Endothelial cell (in vitro differentiated cells): ENCODE measurements around the gene TADA2A. TPM values are rescaled to one million over a fixed set of nuclear protein-coding genes. Genes with fewer than 3 reads are reported as not detected.

ENCODE experiments used
- DNase-seq: peaks from one replicate; pipeline ENCODE4 v3.0.0; 2021; ENCODE audit warnings: low spot score
- H3K27ac Mint-ChIP-seq: one replicate; pipeline ENCODE4 v1.8.0; 2021; ENCODE audit warnings: mixed read lengths, inconsistent platforms; ENCODE audit not compliant: unreplicated experiment
- H3K27me3 Mint-ChIP-seq: one replicate; pipeline ENCODE4 v1.8.0; 2021; ENCODE audit warnings: mild to moderate bottlenecking, moderate library complexity, mixed read lengths, inconsistent platforms; ENCODE audit not compliant: unreplicated experiment
- H3K36me3 Mint-ChIP-seq: one replicate; pipeline ENCODE4 v1.8.0; 2021; ENCODE audit warnings: mild to moderate bottlenecking, low read depth, mixed read lengths, inconsistent platforms; ENCODE audit not compliant: unreplicated experiment
- H3K4me1 Mint-ChIP-seq: one replicate; pipeline ENCODE4 v1.8.0; 2021; ENCODE audit warnings: mild to moderate bottlenecking, mixed read lengths, inconsistent platforms; ENCODE audit not compliant: unreplicated experiment
- H3K4me3 Mint-ChIP-seq: one replicate; pipeline ENCODE4 v1.8.0; 2021; ENCODE audit warnings: mild to moderate bottlenecking, mixed read lengths, inconsistent platforms; ENCODE audit not compliant: unreplicated experiment
- H3K9me3 Mint-ChIP-seq: one replicate; pipeline ENCODE4 v1.8.0; 2021; ENCODE audit warnings: mixed read lengths, inconsistent platforms; ENCODE audit not compliant: unreplicated experiment
- CTCF ChIP-seq: fragments of 200-600 bp; sonication (generic); IDR thresholded peaks from one replicate; pipeline ENCODE4 v1.5.0; 2021; ENCODE audit warnings: antibody characterized with exemption; ENCODE audit not compliant: unreplicated experiment
- total RNA-seq: library from RNA; stranded (reverse); fragmentation: NEBNext Ultra II Directional; extraction: Animal tissue kit (Norgen Biotek cat#: 25700); gene quantifications from one replicate; pipeline ENCODE4 v1.2.1, GENCODE V29; 2021; ENCODE audit not compliant: unreplicated experiment

TADA2A gene
- total RNA-seq, 1 donor from 2014 or later, result 24.7 TPM

GRCh38 chr17:37388266-37388665 is 18.4 kb upstream of the TADA2A start:
- Mint-ChIP-seq H3K4me1 (no peaks in the 10 kb centered on the region), H3K36me3 (no peaks in the 10 kb centered on the region), H3K4me3 (no peak overlapping the region), H3K27me3 (peaks cover 2% of the 10 kb centered on the region), H3K27ac (no peak overlapping the region), H3K9me3 (no peaks in the 10 kb centered on the region)
- DNase-seq, result no peak
- TF ChIP-seq CTCF, result no peak

GRCh38 chr17:37389160-37389559 is 17.5 kb upstream of the TADA2A start:
- Mint-ChIP-seq H3K4me3 (no peak overlapping the region), H3K27ac (no peak overlapping the region), H3K36me3 (no peaks in the 10 kb centered on the region), H3K27me3 (peaks cover 2% of the 10 kb centered on the region), H3K4me1 (no peaks in the 10 kb centered on the region), H3K9me3 (no peaks in the 10 kb centered on the region)
- DNase-seq, result no peak
- TF ChIP-seq CTCF, result no peak

GRCh38 chr17:37391146-37391545 is 15.5 kb upstream of the TADA2A start:
- DNase-seq, result no peak
- no peak for TF ChIP-seq CTCF
- Mint-ChIP-seq H3K27me3 (peaks cover 2% of the 10 kb centered on the region), H3K9me3 (no peaks in the 10 kb centered on the region), H3K4me3 (no peak overlapping the region), H3K27ac (no peak overlapping the region), H3K36me3 (no peaks in the 10 kb centered on the region), H3K4me1 (no peaks in the 10 kb centered on the region)

- H3K27ac Mint-ChIP-seq, result no peak overlapping the region
- TF ChIP-seq CTCF, result no peak
- H3K4me1 Mint-ChIP-seq, result no peaks in the 10 kb centered on the region
- H3K27me3 Mint-ChIP-seq, result peaks cover 2% of the 10 kb centered on the region
- no peak for DNase-seq
- no peaks in the 10 kb centered on the region for H3K9me3 Mint-ChIP-seq
- H3K4me3 Mint-ChIP-seq, result no peak overlapping the region
- no peaks in the 10 kb centered on the region for H3K36me3 Mint-ChIP-seq
These were observed 14.6 kb upstream of the TADA2A start for GRCh38 chr17:37392024-37392590.

- TF ChIP-seq CTCF, result no peak
- H3K36me3 Mint-ChIP-seq, result no peaks in the 10 kb centered on the region
- no peaks in the 10 kb centered on the region for H3K9me3 Mint-ChIP-seq
- H3K27me3 Mint-ChIP-seq, result peaks cover 2% of the 10 kb centered on the region
- no peak overlapping the region for H3K27ac Mint-ChIP-seq
- no peaks in the 10 kb centered on the region for H3K4me1 Mint-ChIP-seq
- no peak for DNase-seq
- no peak overlapping the region for H3K4me3 Mint-ChIP-seq
These were observed 13.3 kb upstream of the TADA2A start for GRCh38 chr17:37393352-37393751.
